Retinal pigment epithelial cell (primary cell): ENCODE measurements around the gene RHOT2.

Experiments
- DNase-seq: peaks from one replicate; pipeline ENCODE4 v3.0.0-alpha.2; 2010; ENCODE audit warnings: low read depth
- H3K4me3 ChIP-seq: 2 replicates; pipeline ENCODE4 v1.5.1; 2011; ENCODE audit warnings: mild to moderate bottlenecking, low read length, control low read depth, moderate library complexity
- CTCF ChIP-seq: conservative IDR thresholded peaks from 2 replicates; pipeline ENCODE4 v1.5.1; 2011; ENCODE audit warnings: low read depth, low read length, control low read depth, inconsistent platforms

The RHOT2 gene

GRCh38 chr16:680967-681745 is 13.2 kb downstream of the RHOT2 start:
- no peak for DNase-seq
- peak overlapping the region; percentile 73 for H3K4me3 ChIP-seq
- TF ChIP-seq CTCF = peak; percentile 11

GRCh38 chr16:681746-682427 is 14.0 kb downstream of the RHOT2 start:
- DNase-seq = no peak
- TF ChIP-seq CTCF = no peak
- peak overlapping the region; percentile 73 for H3K4me3 ChIP-seq

- no peak for TF ChIP-seq CTCF
- peak overlapping the region; percentile 53 for H3K4me3 ChIP-seq
Observed at GRCh38 chr16:682493-683395, 14.8 kb downstream of the RHOT2 start.

GRCh38 chr16:683396-684070 is 15.6 kb downstream of the RHOT2 start:
- H3K4me3 ChIP-seq = peak overlapping the region; percentile 53
- DNase-seq = no peak
- TF ChIP-seq CTCF = no peak

More at GRCh38 chr16:682493-683395, 14.8 kb downstream of the RHOT2 start:
- DNase-seq = no peak

- H3K4me3 ChIP-seq = peak within 1 kb of the TSS; percentile 53
- TF ChIP-seq CTCF = no peak
- DNase-seq = peak; percentile 69
Observed at GRCh38 chr16:684071-684794, 16.3 kb downstream of the RHOT2 start, which contains the start of gene JMJD8. TSS of gene JMJD8 (minus strand) at chr16:684334. CDS start at chr16:684319, 15 bp downstream.
